Measurements from ENCODE around the gene DLG2.

The DLG2 gene

GRCh38 chr11:85109141-85109540, 518.0 kb downstream of the DLG2 start:
- DNase-seq (ENCODE audit: low spot score): no peak

- no peak for DNase-seq (ENCODE audit: low spot score)
These were observed 521.3 kb downstream of the DLG2 start for GRCh38 chr11:85105868-85106267.

- no peak for DNase-seq (ENCODE audit: low spot score)
These were observed 527.6 kb downstream of the DLG2 start for GRCh38 chr11:85099522-85099921.

GRCh38 chr11:85098996-85099395, 528.1 kb downstream of the DLG2 start:
- no peak for DNase-seq (ENCODE audit: low spot score)

GRCh38 chr11:85096939-85097338, 530.2 kb downstream of the DLG2 start:
- no peak for DNase-seq (ENCODE audit: low spot score)

- DNase-seq (ENCODE audit: low spot score): no peak
These were observed 531.9 kb downstream of the DLG2 start for GRCh38 chr11:85095239-85095638.

GRCh38 chr11:85094795-85095194, 532.3 kb downstream of the DLG2 start:
- no peak for DNase-seq (ENCODE audit: low spot score)

GRCh38 chr11:85089654-85090053, 537.5 kb downstream of the DLG2 start:
- DNase-seq (ENCODE audit: low spot score): peak; percentile 36

GRCh38 chr11:85088286-85088685, 538.9 kb downstream of the DLG2 start:
- DNase-seq (ENCODE audit: low spot score): no peak

- DNase-seq (ENCODE audit: low spot score): no peak
These were observed 540.5 kb downstream of the DLG2 start for GRCh38 chr11:85086504-85087284.

GRCh38 chr11:85076535-85077330, 550.4 kb downstream of the DLG2 start:
- DNase-seq (ENCODE audit: low spot score): no peak

GRCh38 chr11:85062659-85063058, 564.5 kb downstream of the DLG2 start:
- DNase-seq (ENCODE audit: low spot score): no peak

GRCh38 chr11:85052636-85053035, 574.5 kb downstream of the DLG2 start:
- no peak for DNase-seq (ENCODE audit: low spot score)

- DNase-seq (ENCODE audit: low spot score): no peak
These were observed 578.3 kb downstream of the DLG2 start for GRCh38 chr11:85048801-85049200.

GRCh38 chr11:85045716-85046115, 581.4 kb downstream of the DLG2 start:
- DNase-seq (ENCODE audit: low spot score): no peak

- no peak for DNase-seq (ENCODE audit: low spot score)
These were observed 582.2 kb downstream of the DLG2 start for GRCh38 chr11:85044911-85045310.

- no peak for DNase-seq (ENCODE audit: low spot score)
These were observed 584.8 kb downstream of the DLG2 start for GRCh38 chr11:85042361-85042760.

- DNase-seq (ENCODE audit: low spot score): no peak
These were observed 587.0 kb downstream of the DLG2 start for GRCh38 chr11:85040166-85040565.

- DNase-seq (ENCODE audit: low spot score): no peak
These were observed 597.2 kb downstream of the DLG2 start for GRCh38 chr11:85029964-85030363.

- no peak for DNase-seq (ENCODE audit: low spot score)
These were observed 598.6 kb downstream of the DLG2 start for GRCh38 chr11:85028329-85029101.

- DNase-seq (ENCODE audit: low spot score): no peak
These were observed 599.8 kb downstream of the DLG2 start for GRCh38 chr11:85027346-85027745.

GRCh38 chr11:85021058-85021457, 606.1 kb downstream of the DLG2 start:
- no peak for DNase-seq (ENCODE audit: low spot score)

GRCh38 chr11:84993386-84993785, 633.8 kb downstream of the DLG2 start:
- DNase-seq (ENCODE audit: low spot score): peak; percentile 6

Measured in germinal center (tissue), 1 donor.